T-helper 1 cell treated with Interleukin-12 subunit alpha and Interleukin-12 subunit beta and Interleukin-4 antibody, amounts not matched to agents 30 μg/mL and 1 μg/mL, for 36 hours (primary cell): ENCODE results near the gene ZMYM5.
A peak's percentile ranks its signal among the peaks of the same experiment; 100 is the strongest.
"Not testable (repeated sequence)": the region's sequence is repeated elsewhere in the genome, so short reads cannot be mapped to it uniquely, and the experiment has no call there.

Experiments used
- H3K27ac Mint-ChIP-seq: one replicate; pipeline ENCODE4 v1.8.0; 2021; ENCODE audit warnings: mild to moderate bottlenecking, mixed read lengths
- H3K27me3 Mint-ChIP-seq: one replicate; pipeline ENCODE4 v1.8.0; 2021; ENCODE audit warnings: low read depth, mixed read lengths
- H3K36me3 Mint-ChIP-seq: one replicate; pipeline ENCODE4 v1.8.0; 2021; ENCODE audit warnings: low read depth, mixed read lengths
- H3K4me1 Mint-ChIP-seq: one replicate; pipeline ENCODE4 v1.8.0; 2021; ENCODE audit warnings: low read depth, mixed read lengths
- H3K4me3 Mint-ChIP-seq: one replicate; pipeline ENCODE4 v1.8.0; 2021; ENCODE audit warnings: mild to moderate bottlenecking, moderate library complexity, mixed read lengths
- H3K9me3 Mint-ChIP-seq: one replicate; pipeline ENCODE4 v1.8.0; 2021; ENCODE audit warnings: mixed read lengths

The ZMYM5 gene

DNA sequence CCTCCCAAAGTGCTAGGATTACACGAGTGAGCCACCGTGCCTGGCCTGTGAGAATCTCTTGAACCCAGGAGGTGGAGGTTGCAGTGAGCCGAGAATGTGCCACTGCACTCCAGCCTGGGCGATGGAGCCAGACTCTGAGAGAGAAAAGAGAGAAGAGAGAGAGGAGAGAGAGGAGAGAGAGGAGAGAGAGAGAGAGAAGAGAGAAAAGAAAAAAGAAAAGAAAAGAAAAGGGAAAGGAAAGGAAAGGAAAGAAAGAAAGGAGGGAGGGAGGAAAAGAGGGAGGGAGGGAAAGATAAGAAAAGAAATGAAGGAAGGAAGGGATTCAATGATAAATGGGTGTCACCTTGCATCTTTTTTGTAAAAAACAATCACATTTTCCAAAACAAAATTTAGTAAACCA, 57.7 kb downstream of the ZMYM5 start:
- Mint-ChIP-seq H3K4me1 (no peaks in the 10 kb centered on the region), H3K27me3 (no peaks in the 10 kb centered on the region), H3K36me3 (no peaks in the 10 kb centered on the region), H3K9me3 (no peaks in the 10 kb centered on the region), H3K4me3 (no peak overlapping the region), H3K27ac (no peak overlapping the region)

DNA sequence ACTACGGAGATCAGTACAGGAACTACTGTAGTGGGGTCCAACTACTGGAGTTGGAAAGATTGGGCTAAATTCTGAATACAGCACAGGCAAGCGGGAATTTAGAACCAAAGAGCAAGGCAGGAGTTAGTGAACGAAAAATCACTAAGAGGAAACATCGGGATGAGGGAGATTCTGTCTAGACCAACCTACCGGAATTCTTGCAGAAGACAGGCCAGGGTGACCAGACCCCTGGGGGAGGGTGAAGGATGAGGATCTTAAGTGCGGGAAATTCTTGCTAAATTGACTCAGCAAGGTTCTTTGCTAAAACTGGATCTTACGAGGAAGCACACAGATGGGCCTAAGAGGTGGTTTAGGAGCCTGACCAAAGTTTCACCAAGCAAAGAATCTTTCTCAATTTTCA, 67.5 kb downstream of the ZMYM5 start:
- Mint-ChIP-seq H3K9me3 (no peaks in the 10 kb centered on the region), H3K4me1 (peaks cover 1% of the 10 kb centered on the region), H3K36me3 (no peaks in the 10 kb centered on the region), H3K27me3 (no peaks in the 10 kb centered on the region), H3K27ac (no peak overlapping the region), H3K4me3 (no peak overlapping the region)

DNA sequence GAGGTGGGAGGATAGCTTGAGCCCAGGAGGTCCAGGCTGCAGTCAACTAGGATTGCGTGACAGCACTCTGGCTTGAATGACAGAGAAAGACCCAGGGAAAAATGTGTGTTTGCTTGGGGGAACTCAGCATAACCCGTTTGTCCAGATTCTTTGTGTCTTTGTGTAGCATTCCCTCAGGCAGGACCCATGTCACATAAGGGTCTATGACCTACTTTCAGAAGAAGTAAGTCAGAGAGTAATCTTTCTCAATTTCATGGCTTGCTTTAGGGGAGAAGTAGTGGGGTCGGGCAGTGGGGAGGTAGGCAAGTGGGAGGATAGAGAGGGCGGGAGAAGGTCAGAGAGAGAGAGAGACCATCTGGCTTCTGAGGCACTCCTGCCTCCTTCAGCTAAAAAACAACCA, 68.8 kb downstream of the ZMYM5 start:
- H3K27me3 Mint-ChIP-seq, result no peaks in the 10 kb centered on the region
- H3K4me3 Mint-ChIP-seq, result no peak overlapping the region
- H3K36me3 Mint-ChIP-seq, result no peaks in the 10 kb centered on the region
- no peak overlapping the region for H3K27ac Mint-ChIP-seq
- H3K9me3 Mint-ChIP-seq, result no peaks in the 10 kb centered on the region
- peaks cover 1% of the 10 kb centered on the region for H3K4me1 Mint-ChIP-seq

DNA sequence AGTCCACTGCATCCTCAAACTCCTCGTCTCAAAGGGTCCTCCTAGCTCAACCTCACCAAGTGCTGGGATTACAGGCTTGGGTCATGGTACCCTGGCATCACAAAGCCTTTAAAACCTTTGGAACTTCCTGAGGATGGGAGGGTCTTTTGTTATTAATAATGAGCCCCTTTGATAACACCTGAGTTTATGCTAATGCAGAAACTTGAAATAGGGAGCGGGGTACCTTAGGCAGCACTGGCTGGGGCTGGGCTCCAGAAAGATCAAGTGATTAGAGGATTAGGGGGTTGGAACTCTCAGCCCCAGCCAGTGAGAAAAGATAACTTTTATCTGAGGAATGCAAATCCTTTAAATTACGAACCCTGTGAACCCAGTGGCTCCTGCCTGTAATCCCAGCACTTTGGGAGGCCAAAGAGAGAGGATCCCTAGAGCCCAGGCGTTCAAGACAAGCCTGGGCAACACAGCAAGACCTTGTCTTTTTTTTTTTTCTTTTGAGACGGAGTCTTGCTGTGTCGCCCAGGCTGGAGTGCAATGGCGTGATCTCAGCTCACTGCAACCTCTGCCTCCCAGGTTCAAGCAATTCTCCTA, 71.4 kb downstream of the ZMYM5 start:
- Mint-ChIP-seq H3K4me3 (no peak overlapping the region), H3K4me1 (peaks cover 1% of the 10 kb centered on the region), H3K9me3 (no peaks in the 10 kb centered on the region), H3K36me3 (no peaks in the 10 kb centered on the region), H3K27ac (no peak overlapping the region), H3K27me3 (no peaks in the 10 kb centered on the region)

DNA sequence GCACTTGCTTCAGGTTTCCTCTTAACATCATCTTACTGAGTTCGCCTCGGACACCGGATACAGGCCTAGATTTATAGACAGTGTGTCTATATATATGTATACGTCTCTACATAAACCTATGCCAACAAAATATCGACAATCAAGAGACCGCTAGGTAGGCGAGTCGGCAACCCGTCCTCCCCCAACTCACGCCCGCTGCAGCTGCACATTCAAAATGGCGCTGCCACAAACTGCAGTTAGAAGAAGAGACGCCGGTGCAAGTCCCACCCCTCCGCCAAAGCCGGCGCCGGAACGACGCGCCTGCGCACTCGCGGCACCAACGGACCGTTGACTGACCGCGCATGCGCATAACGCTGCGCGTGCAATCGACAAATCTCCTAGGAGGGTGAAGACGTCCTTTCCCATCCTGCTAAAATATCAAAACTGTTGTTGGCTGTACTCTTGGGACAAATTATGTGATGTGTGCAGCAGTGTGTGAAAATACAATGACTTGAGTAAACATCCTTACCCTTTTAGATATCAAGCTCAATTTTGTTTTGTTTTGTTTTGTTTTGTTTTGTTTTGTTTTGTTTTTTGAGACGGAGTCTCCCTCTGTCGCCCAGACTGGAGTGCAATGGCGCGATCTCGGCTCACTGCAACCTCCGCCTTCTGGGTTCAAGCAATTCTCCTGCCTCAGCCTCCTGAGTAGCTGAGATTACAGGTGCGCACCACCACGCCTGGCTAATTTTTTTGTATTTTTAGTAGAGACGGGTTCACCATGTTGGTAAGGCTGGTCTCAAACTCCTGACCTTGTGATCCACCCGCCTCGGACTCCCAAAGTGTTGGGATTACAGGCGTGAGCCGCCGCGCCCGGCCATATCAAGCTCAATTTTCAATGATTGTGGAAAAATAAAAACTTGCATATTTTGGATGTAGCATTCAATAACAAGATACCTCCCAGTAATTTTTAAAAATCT, 80.4 kb downstream of the ZMYM5 start, which contains the start of gene PSPC1:
PSPC1 (minus strand) TSS at position 219 of the 956 bp plus-strand sequence; CDS start at position 31, 188 bp downstream.
- Mint-ChIP-seq H3K36me3 (peaks cover 16% of the 10 kb centered on the region), H3K4me3 (peak within 1 kb of the TSS; percentile 95), H3K27ac (peak within 1 kb of the TSS; percentile 98)
- H3K9me3 Mint-ChIP-seq, H3K4me1 Mint-ChIP-seq, H3K27me3 Mint-ChIP-seq: not testable (repeated sequence)

DNA sequence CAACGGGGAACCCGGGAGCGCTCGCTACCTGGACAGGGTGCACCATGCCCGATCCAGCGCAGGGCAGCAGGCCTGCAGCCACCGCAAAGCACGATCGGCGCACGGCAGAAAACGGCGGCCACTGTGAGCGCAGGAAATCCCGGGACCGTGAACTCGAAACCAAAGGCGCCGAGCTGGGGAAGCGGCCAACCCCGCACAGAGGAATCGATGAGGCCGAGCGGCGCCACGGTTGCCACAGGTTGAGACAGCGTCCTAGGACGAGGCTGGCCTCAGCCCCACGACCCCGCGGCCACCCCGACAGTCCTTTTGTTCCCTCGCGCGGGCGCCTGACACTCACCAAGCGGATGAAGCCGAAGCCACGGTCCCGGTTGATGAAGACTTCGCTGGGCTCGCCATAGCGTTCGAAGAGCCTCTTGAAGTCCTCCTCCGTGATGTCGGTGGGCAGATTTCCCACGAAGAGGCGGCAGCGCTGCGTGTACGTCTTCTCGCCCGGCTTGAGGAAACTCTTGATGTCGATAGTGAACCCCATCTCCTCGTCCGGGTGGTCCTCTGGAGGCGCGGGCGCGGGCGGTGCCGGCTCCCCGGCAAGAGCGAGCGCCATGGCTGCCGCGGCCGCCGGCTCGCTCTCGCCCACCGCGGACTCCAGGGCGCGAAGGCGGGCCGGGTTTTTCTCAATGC, 81.3 kb downstream of the ZMYM5 start:
- Mint-ChIP-seq H3K27ac (peak overlapping the region; percentile 98), H3K9me3 (no peaks in the 10 kb centered on the region), H3K27me3 (peaks cover 3% of the 10 kb centered on the region), H3K4me1 (peaks cover 5% of the 10 kb centered on the region), H3K4me3 (peak overlapping the region; percentile 95), H3K36me3 (peaks cover 16% of the 10 kb centered on the region)

DNA sequence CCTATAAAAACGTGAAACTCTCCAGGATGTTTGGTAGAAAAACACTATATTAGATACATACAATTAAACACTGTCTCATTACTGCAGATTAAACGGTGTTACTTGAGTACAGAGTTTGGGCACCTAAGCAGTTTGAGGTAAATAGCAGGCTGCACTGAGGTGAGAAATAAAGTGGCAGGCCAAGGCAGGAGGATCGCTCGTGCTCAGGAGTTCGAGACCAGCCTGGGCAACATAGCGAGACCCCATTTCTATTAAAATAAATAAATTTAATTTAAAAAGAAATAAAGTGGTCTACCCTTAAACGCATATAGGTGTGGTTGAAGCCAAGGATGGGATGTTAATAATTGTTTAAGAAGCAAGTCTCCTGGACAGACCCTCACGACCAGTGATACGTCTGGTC, 81.9 kb downstream of the ZMYM5 start:
- H3K4me3 Mint-ChIP-seq, result peak overlapping the region; percentile 95
- H3K9me3 Mint-ChIP-seq, result no peaks in the 10 kb centered on the region
- H3K27me3 Mint-ChIP-seq, result peaks cover 3% of the 10 kb centered on the region

DNA sequence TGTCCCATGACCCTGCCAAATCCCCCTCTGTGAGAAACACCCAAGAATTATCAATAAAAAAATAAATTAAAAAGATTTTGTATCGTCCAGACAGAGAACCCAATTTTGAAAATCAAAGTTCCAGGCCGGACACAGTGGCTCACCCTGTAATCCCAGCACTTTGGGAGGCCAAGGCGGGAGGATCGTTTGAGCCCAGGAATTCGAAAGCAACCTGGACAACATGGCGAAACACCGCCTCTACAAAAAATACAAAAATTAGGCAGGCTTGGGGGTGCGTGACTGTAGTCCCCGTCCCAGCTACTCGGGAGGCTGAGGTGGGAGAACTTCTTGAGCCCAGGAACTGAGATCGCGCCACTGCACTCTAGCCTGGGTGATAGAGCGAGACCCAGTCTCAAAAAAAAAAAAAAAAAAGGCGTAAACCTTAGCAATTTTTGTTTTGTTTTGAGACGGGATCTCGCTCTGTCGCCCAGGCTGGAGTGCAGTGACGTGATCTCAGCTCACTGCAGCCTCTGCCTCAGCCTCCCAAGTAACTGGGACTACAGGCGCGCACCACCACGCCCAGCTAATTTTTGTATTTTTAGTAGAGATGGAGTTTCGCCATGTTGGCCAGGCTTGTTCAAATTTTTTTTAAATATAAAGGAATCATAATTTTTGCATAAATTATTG, 82.6 kb downstream of the ZMYM5 start:
- Mint-ChIP-seq H3K4me3 (peak overlapping the region; percentile 95), H3K36me3 (peaks cover 14% of the 10 kb centered on the region), H3K27ac (peak overlapping the region; percentile 49)
- not testable (repeated sequence) for H3K4me1 Mint-ChIP-seq, H3K9me3 Mint-ChIP-seq, H3K27me3 Mint-ChIP-seq

More for the DNA sequence above, 81.9 kb downstream of the ZMYM5 start:
- peaks cover 16% of the 10 kb centered on the region for H3K36me3 Mint-ChIP-seq
- H3K4me1 Mint-ChIP-seq, result peaks cover 5% of the 10 kb centered on the region
- peak overlapping the region; percentile 79 for H3K27ac Mint-ChIP-seq
